GM10248 (cell line): ENCODE data around the gene USH1C.

Experiments used
- CTCF ChIA-PET: fragments of 300-600 bp; sonication (Branson Sonifier 250); formaldehyde crosslinking; extraction: SDS; loops from one replicate; lab custom pipeline; 2021; ENCODE audit warnings: antibody characterized with exemption; lab: Yijun Ruan, JAX
- POLR2A ChIA-PET: fragments of 350-650 bp; sonication (Branson Sonifier 250); formaldehyde crosslinking; extraction: SDS; loops from one replicate; lab custom pipeline; 2020; ENCODE audit warnings: antibody characterized with exemption; lab: Yijun Ruan, JAX
- DNase-seq: peaks from one replicate; pipeline ENCODE4 v3.0.0; 2012; ENCODE audit errors: extremely low spot score
- TF ChIP-seq, protein P1 (sequence below): IDR thresholded peaks from 2 replicates; pipeline ENCODE4 v1.5.1; 2012; ENCODE audit warnings: mild to moderate bottlenecking, low read depth; ENCODE audit errors: extremely low read depth, missing control alignments, control extremely low read depth

Gene USH1C

DNA sequence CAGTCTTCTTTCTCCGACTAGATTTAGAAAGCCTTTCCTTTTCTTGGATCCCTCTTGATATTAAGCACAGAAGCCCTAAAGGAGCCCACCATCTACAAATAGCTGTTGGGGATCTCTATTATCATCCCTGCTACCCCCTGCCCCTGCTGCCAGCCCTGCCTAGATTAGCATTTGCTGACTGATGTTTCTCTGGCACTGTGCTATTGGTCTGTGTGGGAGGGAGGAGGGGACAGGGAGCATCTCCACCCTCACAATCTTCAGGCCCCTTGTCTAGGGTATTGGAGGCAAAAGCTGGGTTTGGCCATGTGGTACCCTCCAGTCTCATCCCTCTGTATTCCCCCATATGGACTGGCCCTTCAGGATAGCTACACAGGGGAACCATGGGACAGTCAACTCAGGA lies 6.2 kb downstream of the USH1C start:
- TF ChIP-seq, protein P1, sequence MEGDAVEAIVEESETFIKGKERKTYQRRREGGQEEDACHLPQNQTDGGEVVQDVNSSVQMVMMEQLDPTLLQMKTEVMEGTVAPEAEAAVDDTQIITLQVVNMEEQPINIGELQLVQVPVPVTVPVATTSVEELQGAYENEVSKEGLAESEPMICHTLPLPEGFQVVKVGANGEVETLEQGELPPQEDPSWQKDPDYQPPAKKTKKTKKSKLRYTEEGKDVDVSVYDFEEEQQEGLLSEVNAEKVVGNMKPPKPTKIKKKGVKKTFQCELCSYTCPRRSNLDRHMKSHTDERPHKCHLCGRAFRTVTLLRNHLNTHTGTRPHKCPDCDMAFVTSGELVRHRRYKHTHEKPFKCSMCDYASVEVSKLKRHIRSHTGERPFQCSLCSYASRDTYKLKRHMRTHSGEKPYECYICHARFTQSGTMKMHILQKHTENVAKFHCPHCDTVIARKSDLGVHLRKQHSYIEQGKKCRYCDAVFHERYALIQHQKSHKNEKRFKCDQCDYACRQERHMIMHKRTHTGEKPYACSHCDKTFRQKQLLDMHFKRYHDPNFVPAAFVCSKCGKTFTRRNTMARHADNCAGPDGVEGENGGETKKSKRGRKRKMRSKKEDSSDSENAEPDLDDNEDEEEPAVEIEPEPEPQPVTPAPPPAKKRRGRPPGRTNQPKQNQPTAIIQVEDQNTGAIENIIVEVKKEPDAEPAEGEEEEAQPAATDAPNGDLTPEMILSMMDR = no peak
- CTCF ChIA-PET = interaction anchor here (1.9 kb wide), 1 partner anchor 10 kb away, joined by 6 read pairs; no protein-coding TSS in a partner anchor
- POLR2A ChIA-PET = no interaction called here
- DNase-seq = no peak

DNA sequence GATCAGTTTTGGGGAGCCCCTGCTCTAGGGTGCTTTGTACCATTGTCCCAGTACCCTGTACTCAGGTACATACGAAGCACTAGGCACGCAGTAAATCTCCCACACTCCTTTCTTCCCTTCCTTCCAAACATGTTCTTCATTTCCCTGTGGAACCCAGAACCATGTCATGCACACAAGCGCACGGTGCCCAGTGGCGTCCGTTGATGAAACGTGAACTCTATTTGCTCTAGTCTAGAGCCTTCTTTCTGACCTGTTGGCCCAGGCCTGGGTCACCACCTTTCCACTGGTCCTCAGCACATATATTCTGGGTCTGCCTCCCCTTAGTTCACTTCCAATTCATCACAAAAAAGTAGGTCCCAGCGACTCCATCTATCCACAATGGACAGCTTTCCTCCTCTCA lies 7.0 kb downstream of the USH1C start:
- ChIA-PET POLR2A (no interaction called here), CTCF (interaction anchor here (1.9 kb wide), 1 partner anchor 9 kb away, joined by 6 read pairs; no protein-coding TSS in a partner anchor)
- TF ChIP-seq, protein P1 = no peak
- no peak for DNase-seq

DNA sequence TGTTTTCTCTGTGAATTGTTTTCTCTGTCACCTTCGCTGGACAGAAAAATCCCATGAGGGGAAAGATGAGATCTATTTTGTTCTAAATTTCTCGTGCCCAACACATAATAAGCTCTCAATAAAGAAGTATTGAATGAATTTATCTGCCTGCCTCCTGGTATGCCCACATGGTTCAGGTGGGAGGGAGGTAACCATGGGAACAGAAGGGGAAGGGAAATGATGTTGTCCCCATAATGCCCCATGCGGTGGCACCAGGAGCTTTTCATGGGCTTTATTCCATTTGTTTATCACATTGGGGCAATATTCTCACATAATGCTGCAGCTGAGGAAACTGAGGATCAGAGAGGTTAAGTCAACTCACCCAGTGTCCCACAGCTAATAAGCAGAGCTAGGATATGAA lies 8.7 kb downstream of the USH1C start:
- ChIA-PET CTCF (interaction anchor here (0.6 kb wide), 1 partner anchor 9 kb away, joined by 3 read pairs; the partner anchor contains the start of gene USH1C), POLR2A (no interaction called here)
- TF ChIP-seq, protein P1 = no peak
- no peak for DNase-seq

DNA sequence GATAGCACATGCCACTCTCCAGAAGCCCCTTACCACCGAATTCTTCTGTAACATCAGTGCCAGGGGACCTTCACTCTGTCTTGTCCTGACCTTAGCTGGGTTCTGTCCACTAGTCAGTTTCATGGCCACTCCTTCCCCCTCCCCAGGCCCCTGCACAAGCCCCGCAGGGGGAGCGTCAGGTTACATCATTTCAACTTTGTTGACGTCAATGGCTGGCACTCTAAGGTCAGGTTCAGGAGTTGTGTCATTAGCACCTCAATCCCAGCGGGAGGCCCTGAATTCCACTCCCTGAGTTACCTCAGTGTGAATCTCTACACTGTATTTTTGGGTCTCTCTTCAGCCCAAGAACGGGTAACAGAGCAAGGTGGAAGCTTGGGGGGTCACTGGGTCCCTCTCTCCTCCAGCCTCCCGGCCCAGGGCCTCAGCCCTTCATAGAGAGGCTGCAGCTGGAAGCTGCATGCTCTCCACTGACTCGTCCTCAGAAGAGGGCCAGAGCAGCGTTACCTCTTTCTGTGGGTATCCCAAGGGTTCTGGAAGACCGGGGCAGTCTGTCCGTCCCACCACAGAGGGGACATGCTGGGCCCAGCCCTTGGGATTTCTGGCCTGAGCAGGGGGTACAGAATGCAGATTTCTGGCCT lies 10.3 kb downstream of the USH1C start:
- CTCF ChIA-PET = interaction anchor here (1.7 kb wide), 1 partner anchor 8 kb away, joined by 4 read pairs; no protein-coding TSS in a partner anchor
- DNase-seq = no peak
- TF ChIP-seq, protein P1 = no peak
- POLR2A ChIA-PET = no interaction called here

DNA sequence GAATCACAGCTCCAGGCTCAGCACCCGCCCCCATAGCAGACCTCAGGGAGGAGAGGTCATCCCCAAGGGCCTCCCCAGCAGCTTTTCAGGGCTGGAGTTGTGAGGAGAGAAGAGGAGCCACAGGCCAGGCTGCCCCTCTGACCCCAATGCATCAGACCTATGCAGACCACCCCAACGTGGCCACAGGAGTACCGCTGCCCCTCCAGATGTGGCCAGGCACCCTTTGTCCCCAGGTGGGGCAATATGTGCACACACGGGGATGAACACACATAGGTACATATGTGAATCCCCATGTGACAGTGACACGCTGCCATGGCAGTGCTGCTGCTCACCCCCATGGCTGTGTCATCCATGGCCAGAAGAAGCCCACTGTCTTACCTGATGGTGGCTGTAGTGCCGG lies 10.9 kb downstream of the USH1C start:
- POLR2A ChIA-PET = no interaction called here
- DNase-seq = no peak
- TF ChIP-seq, protein P1 = no peak
- CTCF ChIA-PET = interaction anchor here (1.1 to 1.7 kb wide), 2 partner anchors 9 to 11 kb away, joined by 3 to 4 read pairs; no protein-coding TSS in a partner anchor

DNA sequence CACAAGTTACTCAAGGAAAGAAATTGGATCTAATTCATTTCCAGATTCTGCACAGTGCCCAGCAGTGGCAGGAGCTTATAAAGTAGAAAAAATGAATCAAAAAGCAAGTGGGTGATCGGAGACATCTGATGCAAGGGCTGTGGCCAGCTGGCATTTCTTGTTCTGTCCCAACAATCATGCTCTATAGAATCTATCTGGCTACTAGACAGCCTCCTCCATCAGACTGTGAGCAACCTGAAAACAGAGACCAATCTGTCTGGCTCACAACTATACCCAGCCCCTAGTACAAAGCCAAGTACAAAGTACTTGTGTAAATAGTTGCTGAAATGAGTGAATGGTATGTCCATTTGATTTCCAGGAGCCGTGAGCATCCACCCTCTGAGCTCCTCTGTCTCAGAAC lies 11.4 kb downstream of the USH1C start:
- POLR2A ChIA-PET = no interaction called here
- CTCF ChIA-PET = interaction anchor here (1.1 to 1.7 kb wide), 2 partner anchors 9 to 10 kb away, joined by 3 to 4 read pairs; no protein-coding TSS in a partner anchor
- DNase-seq = no peak
- TF ChIP-seq, protein P1 = no peak
